ENCODE results near the gene SLC26A1.
"Not testable (repeated sequence)": the region's sequence is repeated elsewhere in the genome, so short reads cannot be mapped to it uniquely, and the experiment has no call there.

Gene SLC26A1

GRCh38 chr4:951594-952468 lies 41.4 kb downstream of the SLC26A1 start:
- no peak for DNase-seq

- DNase-seq, result peak; percentile 7
Measured at GRCh38 chr4:951186-951585, 42.0 kb downstream of the SLC26A1 start.

DNA sequence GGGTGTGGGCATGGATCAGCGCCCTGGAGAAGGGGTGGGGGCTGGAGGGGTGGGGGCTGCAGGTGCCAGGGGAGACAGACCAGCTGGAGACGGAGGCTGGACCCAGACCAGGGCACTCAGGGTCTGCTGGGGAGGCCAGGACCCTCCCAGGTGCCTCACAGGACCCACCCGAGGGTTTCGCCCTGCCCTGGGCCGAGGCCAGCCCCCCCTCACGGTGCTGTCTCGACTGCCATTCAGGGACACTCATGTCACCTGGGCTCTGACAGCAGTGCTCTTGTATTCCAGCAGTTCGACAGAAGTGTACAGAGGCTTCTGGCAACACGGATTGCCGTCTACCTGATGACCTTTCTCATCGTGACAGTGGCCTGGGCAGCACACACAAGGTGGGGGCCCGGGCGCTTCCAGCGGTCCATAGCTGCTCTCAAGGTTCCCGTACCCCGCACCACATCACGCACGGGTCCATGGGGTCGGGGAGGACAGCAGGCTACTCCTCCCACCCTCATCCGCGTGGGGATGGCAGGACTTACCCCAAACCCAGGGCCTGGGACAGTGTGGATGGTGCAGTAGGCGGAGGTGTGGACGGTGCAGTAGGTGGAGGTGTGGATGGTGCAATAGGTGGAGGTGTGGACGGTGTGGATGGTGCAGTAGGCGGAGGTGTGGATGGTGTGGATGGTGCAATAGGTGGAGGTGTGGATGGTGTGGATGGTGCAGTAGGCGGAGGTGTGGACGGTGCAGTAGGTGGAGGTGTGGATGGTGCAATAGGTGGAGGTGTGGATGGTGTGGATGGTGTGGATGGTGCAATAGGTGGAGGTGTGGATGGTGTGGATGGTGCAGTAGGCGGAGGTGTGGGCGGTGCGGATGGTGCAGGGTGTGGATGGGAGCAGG lies 42.8 kb downstream of the SLC26A1 start:
- peak; percentile 14 for DNase-seq

DNA sequence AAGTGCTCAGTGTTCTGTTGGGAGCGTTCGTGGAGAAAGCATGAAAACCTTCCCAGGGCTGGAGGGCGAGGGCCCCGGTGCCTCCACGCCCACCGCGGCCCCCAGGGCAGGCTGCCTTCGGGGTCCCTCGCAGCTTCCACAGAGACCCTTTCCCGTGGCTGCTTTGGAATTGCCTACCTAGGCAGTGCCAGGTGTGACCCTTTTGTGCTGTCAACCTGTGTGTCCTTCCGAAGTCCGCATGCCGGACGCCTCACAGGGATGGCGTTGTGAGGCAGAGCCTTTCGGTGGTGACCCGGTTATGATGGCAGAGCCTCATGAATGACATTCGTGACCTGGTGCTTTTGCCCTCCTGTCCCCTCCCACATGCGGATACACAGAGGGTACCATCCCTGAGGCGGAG lies 43.5 kb downstream of the SLC26A1 start:
- no peak for DNase-seq

DNA sequence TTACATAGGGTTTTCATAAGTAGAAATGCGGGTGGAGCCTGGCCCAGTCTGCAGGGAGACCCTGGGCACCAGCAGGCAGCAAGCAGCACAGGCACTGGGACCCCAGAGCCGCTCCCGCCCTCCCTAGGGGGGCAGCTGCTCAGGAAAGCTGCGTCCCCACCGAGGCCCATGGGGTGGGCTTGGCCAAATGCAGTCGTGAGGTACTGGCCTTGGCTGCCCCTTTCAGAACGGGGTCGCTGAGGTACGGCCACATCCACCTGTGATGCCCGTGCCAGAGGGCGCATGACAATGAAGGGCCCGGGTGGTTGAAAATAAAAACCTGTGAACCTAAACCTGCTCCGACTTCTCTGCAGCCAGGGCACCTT lies 44.3 kb downstream of the SLC26A1 start:
- no peak for DNase-seq

DNA sequence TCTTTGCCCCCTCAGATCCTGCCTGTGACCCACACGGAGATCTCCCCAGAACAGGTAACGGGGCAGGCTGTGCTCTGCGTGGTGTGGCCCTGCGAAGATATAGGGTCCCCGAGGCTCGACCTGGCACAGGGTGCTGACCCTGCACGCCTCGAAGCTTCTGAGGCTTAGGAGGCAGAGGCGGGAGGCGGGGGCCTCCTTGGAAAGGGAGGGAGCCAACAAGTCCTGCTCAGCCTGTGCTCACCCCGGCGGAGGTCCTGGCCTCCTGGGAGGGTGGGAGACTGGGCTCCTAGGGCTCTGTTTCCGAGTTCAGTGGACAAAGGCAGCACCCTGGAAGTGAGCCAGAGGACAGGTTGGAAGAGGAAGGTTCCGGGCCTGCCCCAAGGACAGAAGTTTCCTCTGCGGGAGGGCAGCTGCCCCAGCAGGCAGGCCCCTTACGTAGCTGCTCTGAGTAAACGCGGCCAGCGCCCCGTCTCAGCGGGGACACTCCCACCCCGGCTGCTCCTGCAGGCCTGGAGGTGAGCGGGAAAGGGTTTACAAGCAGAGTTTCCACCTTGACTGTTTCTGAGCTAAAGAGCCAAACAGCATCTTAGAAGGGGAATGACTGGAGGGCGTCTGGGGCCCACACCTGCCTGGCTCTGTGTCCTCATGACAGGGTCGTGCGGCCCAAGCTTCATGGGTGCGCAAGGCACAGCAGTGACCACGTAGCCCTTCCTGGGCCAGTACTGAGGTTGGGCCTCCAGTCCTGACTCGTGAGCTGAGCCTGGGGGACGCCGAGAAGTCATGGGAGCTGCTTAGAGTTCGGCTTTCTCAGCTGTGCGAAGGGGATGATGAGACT lies 44.9 kb downstream of the SLC26A1 start:
- DNase-seq, result peak; percentile 13

GRCh38 chr4:947491-947971 lies 45.7 kb downstream of the SLC26A1 start:
- DNase-seq, result peak; percentile 10

DNA sequence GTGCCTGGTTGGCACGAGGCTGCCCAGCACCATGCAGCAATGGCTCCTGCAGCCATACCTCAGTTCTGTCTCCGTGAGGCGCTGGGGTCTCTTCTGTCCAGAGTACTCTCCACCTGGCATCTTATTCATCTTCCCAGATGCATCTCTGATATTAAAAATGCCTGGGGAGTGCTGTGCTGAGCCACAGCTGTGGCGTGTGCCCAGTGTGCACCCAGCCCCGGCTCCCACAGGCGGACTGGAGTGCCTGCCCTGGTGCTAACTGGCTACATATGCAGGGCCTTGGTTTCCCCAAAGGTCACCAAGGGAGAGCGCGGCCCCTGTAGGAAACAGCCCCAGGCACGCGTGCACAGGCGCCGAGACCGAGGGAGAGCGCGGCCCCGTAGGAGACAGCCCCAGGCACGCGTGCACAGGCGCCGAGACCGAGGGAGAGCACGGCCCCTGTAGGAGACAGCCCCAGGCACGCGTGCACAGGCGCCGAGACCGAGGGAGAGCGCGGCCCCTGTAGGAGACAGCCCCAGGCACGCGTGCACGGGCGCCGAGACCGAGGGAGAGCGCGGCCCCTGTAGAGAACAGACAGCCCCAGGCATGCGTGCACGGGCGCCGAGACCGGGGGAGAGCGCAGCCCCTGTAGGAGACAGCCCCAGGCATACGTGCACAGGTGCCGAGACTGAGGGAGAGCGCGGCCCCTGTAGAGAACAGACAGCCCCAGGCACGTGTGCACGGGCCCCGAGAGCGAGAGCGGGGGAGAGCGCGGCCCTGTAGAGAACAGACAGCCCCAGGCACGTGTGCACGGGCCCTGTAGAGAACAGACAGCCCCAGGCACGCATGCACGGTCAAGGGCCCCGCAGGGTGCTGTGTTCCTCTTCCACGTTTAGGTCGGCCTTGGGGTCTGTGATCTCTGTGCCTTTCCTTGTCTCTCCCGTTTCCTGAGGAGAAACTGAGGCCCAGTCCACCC lies 46.4 kb downstream of the SLC26A1 start:
- DNase-seq, result peak; percentile 8

DNA sequence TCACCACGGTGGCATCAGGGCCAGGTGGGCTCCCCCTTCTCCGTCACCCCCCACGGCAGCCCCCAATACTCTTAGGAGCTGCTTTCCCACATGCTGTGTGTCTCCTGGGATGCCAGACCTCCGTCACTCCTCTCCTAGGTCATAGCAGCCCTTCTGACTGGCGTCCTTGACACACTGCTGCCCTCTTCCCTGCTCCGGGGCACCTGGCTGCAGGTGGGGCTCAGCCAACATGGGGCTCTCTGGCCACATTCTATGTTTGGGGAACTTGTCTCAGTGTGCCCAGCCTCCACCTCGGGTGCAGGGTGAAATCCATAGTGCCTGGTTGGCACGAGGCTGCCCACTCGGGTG lies 47.1 kb downstream of the SLC26A1 start:
- peak; percentile 2 for DNase-seq

GRCh38 chr4:945274-946102 lies 47.7 kb downstream of the SLC26A1 start:
- peak; percentile 9 for DNase-seq

DNA sequence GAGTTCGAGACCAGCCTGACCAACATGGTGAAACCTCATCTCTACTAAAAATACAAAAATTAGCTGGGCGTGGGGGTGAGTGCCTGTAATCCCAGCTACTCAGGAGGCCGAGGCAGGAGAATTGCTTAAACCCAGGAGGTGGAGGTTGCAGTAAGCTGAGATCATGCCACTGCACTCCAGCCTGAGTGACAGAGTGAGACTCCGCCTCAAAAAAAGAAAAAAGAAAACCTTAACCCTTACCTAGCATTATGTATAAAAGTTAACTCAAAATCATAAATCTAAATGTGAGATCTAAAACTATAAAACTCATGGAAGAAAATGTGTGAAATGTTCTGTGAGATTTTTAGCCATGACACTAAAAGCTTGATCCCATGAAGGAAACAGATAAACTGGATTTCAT lies 53.7 kb downstream of the SLC26A1 start:
- not testable (repeated sequence) for DNase-seq
